ENCODE measurements around the gene PHF21A.
"Not testable (repeated sequence)": the region's sequence is repeated elsewhere in the genome, so short reads cannot be mapped to it uniquely, and the experiment has no call there.

DNA sequence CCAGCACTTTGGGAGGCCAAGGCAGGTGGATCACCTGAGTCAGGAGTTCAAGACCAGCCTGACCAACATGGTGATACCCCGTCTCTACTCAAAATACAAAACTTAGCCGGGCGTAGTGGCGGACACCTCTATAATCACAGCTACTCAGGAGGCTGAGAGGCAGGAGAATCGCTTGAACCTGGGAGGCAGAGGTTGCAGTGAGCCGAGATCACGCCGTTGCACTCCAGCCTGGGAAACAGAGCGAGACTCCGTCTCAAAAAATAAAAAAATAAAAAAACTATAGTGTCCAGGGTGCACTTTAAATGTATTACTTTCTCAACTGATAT, 4.6 kb downstream of the PHF21A start:
- TF ChIP-seq, protein P1, sequence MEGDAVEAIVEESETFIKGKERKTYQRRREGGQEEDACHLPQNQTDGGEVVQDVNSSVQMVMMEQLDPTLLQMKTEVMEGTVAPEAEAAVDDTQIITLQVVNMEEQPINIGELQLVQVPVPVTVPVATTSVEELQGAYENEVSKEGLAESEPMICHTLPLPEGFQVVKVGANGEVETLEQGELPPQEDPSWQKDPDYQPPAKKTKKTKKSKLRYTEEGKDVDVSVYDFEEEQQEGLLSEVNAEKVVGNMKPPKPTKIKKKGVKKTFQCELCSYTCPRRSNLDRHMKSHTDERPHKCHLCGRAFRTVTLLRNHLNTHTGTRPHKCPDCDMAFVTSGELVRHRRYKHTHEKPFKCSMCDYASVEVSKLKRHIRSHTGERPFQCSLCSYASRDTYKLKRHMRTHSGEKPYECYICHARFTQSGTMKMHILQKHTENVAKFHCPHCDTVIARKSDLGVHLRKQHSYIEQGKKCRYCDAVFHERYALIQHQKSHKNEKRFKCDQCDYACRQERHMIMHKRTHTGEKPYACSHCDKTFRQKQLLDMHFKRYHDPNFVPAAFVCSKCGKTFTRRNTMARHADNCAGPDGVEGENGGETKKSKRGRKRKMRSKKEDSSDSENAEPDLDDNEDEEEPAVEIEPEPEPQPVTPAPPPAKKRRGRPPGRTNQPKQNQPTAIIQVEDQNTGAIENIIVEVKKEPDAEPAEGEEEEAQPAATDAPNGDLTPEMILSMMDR (IDR thresholded peaks at IDR 0.05; ENCODE audit: insufficient read depth, low read depth, low read length) = not testable (repeated sequence)
- TF ChIP-seq EZH2 (IDR thresholded peaks at IDR 0.05; ENCODE audit: insufficient read depth, low read length) = not testable (repeated sequence)

Data from astrocyte (in vitro differentiated cells and primary cell).